Amygdala (tissue), 56 donors: ENCODE data around the gene ANKZF1.
"Not testable (repeated sequence)": the region's sequence is repeated elsewhere in the genome, so short reads cannot be mapped to it uniquely, and the experiment has no call there.

Source experiments
- DNase-seq, 56 donors: peaks; one replicate each; lab custom pipeline; 2025; lab: John Stamatoyannopoulos, UW

Gene ANKZF1

DNA sequence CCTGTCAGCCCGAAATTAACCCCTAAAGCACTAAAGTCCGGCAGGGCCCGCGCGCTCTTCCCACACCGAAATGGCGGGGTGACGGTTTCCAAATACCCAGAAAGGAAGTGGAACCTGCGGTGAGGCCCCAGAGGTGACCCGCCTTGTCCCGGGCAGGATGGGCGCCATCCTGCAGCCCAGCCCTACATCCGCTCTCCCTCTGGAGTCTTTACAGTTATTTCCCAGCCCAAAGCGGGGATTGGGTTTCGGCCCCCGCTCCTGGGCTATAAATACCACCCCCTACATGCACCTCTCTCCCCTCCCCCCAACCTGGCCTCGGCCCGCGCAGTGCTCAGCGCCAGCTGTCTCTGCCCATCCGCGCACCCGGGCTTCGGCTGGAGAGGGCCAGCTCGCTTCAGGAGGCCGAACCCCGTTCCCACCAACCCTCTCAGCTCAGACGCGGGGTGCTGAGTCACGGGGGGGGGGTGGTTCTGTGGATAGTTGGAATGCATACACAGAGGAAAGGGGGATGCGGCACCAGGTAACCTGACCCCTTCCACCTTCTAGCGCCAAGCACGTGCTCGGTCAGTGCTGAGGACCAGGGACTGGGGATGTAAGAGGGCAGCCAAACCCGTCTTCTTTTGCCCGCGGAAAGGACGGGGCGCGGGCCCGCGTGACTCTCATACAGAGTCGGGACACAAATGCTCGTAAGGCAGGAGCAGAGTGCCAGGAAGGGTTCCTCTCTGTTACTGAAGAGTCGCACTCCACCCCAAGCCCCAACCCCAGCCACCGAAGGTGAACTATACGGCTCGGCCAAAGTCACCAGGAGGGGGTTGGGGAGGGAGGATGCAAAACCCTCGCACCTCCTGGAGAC, 23.5 kb downstream of the ANKZF1 start, which contains the start of gene TUBA4B:
TSS of gene TUBA4B (plus strand) at position 344 of the 853 bp plus-strand sequence. CDS start at position 509, 165 bp downstream.
- DNase-seq, result peak in 14 of 56 donors; percentile 19 to 60 (median 36)

DNA sequence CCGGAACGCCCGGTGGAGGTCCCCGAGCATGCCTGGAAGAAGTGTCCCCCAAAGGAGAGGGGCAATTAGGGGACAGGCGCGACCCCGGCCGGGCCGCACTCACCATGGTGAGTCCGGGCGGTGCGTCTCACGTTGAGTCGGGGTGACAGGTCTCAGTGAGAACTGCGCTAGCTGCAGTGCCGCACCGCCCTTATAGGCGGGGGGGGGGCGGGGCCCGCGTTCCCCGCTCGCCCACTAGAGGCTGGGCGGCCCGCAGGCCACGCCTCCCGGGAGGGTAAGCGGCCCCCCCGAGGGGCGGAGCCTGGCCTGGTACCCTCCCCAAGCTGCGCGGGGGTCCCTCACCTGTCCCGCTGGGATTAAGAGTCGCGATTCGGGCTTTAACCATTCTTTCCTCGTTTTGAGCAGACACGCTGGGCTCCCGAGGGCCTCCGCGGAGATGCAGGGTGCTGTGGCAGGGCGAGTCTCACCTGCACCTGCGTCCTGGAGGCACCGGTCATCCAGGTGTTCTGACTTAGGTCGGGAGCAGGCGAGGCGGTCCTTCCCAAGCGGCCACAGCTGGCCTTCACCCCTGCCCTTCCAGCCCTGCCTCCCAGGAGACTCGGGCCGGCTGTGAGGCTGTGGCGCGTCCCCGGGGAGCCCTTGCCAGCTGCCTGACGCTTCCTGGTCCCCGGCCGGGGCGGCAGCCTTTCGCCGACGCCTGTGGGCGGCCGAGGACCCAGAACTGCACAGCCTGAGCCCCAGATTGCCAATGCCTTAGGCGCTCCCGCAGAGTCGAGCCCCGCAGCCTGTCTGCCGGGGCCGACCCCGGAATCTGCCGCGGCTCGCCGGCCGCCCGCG, 24.4 kb downstream of the ANKZF1 start, which contains the start of gene TUBA4A:
TSS of gene TUBA4A (minus strand) at position 166 of the 837 bp plus-strand sequence. CDS start at position 106, 60 bp downstream.
- DNase-seq, result peak in 53 of 56 donors; percentile 22 to 88 (median 65)

DNA sequence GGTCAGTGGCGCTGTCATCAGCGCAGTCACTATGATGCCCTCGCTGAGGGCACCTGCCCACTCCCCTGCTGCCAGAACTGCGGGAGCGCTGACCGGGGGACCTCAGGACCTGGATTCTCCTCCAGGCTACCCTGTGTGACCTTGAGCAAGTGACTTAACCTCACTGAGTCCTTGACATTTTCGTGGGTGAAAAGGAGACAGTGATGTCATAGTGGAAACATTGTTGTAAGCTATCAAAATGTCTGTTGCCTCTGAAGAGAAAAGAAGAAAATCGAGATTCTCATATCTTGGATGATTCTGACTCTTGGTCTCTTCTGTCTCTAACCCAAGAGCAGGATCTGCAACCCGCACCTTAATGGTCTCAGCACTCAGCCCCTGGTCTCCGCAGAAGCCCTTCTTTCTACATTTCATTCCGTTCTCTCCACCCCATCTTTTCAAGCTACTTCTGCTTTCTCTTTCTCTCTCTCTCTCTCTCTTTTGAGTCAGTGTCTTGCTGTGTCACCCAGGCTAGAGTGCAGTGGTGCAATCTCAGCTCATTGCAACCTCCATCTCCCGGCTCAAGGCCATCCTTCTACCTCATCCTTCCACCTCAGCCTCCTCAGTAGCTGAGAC, 25.1 kb downstream of the ANKZF1 start:
- DNase-seq, result peak in 1 of 56 donors; percentile 45

DNA sequence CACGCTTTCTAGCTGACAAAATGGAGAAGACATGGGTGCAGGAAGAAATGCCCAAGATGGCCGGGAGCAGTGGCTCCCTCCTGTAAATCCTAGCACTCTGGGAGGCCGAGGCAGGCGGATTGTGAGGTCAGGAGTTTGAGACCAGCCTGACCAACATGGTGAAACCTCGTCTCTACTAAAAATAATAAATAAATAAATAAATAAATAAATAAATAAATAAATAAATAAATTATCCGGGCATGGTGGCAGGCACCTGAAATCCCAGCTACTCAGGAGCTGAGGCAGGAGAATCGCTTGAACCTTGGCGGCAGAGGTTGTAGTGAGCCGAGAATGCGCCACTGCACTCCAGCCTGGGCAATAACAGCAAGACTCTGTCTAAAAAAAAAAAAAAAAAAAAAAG, 29.3 kb downstream of the ANKZF1 start:
- DNase-seq, result not testable (repeated sequence)

DNA sequence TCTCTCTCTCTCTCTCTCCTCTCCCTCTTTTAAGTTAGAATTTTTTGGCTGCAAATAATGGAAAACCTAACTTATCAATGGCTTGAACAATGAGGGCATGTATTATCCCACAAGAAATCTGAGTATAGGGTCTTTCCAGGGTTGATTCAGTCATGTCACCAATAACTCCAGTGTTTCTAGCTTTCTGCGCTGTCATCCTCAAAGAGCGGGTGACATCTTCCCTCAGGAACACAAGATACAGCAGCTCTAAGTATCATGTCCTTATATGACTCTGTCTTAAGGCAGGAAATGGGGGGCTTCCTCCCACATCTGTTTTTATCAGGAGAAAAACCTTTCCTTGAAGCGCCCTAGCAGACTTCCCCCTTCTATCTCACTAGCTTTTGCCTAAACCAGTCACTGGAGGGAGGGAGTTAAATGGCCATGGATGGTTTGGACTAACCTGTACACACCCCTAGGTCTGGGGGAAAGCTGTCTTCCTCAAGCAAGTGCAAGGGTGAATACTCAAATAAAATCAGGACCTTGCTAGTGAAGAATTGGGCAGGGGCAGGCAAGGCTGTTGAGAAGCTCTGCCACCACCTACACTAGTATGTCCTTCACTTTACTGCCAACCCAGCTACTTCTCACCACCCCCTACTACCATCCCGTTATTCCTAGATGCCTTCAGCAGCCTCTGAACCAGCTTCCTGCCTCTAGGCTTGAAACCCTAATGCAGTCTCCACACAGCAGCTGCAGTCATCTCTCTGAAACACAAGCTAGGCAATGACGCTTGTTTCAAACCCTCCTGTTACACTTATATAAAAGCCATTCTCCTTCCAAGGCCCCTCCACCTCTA, 31.6 kb downstream of the ANKZF1 start:
- DNase-seq, result no peak

DNA sequence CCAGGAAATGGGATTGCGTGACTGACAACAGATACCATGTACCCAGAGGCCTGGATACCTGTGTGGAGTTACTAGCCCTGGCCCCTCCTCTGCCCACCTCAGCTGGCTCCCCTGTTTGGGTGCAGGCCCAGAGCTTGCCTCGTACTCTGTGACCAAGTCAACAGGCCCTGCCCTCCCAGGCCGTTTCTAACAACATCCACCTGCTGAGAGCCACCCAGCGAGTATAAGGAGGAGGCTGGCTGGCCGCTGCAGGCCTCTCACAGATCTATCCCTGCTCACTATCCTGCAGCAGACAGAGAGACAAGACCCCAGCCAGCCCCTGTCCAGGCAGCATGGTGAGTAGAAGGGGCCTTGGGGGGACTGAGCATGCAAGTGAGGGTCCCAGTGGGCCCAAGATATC, 36.6 kb downstream of the ANKZF1 start:
- DNase-seq, result no peak

DNA sequence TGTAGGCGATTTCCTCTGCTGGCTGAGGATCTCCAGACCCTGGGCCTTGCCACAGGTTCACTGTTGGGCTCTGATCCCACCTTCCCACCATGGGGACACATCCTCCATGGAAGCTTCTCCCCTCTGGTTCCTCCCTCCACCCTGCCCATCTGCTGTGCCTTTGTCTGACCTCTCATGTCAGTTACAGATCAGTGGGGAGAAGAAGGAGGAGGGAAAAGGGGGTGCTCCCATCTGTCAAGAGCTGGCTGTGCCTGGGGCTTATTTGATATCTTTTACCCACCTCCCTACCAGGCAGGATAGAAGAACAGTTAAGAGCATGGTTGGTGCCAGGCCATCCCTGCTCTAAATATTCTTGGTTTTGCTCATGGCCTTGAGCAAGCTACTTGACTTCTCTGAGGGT, 37.3 kb downstream of the ANKZF1 start:
- DNase-seq, result no peak

DNA sequence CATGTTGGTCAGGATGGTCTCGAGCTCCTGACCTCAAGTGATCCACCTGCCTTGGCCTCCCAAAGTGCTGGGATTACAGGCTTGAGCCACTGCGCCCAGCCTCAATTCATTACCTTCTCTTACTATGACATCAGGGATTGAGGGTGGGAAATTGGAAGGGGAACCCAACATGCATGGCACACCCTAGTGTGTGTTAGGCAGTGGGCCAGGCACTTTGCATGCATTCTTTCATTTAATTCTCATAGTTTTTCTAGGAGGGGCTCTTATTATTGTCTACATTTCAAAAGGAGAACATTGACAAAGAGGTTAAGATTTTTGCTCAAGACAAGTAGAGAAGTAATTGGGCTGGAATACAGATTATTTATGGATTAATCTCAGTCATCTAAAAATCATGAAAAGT, 38.7 kb downstream of the ANKZF1 start:
- DNase-seq, result no peak

DNA sequence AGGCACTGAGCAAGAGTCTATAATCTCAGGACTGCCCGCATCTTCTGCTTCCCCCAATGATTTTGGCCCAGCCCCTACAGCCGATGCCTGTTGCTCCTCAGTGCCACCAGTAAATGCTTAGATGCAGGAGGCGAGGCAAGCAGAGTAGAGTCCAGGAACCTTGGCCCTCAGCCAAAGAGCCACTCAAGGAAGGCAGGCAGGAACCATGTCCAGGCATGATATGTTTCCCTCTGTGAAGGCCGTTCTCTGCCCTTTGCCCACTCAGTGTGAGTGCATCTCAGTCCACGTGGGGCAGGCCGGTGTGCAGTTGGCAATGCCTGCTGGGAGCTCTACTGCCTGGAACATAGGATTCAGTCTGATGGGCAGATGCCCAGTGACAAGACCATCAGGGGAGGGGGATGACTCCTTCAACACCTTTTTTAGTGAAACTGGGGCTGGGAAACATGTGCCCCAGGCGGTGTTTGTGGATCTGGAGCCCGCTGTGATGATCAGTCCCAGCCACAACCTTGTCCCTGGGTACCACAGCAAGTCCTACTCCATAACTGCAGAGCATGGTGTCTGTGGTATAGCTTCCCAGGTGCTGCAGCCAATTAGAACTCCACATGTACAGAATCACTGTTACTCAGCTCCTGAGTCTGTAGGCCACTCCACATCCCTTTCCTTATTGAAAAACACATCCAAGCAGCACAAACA, 39.9 kb downstream of the ANKZF1 start:
- peak in 1 of 56 donors; percentile 23 for DNase-seq

DNA sequence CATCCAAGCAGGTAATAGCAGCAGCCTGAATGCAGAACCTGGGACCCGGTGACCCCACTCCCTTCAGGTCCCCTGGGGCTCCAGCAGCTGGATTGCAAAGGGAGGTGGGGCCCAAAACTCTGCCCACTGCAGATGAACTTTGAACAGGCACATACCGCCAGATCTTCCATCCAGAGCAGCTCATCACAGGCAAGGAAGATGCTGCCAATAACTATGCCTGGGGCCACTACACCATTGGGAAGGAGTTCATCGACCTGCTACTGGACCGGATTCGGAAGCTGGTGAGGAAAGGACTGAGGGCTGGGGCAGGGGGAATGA, 40.4 kb downstream of the ANKZF1 start:
- DNase-seq, result no peak

DNA sequence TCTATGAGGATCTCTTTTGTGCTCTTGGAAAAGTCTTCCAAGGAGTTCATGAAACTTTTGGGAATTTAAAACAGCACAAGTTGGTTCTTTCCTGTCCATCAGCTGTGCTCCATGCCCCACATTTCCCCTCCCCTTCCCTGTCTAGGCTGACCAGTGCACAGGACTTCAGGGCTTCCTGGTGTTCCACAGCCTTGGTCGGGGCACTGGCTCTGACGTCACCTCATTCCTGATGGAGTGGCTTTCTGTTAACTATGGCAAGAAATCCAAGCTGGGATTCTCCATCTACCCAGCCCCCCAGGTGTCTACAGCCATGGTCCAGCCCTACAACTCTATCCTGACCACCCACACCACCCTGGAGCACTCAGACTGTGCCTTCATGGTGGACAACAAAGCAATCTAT, 41.4 kb downstream of the ANKZF1 start:
- no peak for DNase-seq

DNA sequence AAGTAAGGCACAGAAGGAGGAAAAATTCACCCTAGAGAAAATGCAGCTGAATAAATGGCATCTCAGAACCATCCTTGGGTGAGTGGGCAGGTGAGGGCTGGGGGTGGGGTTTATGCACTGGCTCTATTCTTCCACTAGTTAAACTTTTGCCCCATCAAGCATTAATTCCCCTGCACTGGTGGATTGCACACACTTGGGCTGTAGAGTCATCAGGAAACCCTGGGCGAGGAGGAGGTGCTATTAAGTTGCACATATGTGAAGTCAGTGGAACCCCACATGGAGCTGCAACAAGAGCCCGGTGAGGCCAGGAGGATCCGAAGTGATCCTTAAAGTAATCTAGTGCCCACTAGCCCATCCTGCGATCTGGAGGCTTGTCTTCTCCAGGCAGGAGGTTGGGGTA, 42.8 kb downstream of the ANKZF1 start:
- no peak for DNase-seq

DNA sequence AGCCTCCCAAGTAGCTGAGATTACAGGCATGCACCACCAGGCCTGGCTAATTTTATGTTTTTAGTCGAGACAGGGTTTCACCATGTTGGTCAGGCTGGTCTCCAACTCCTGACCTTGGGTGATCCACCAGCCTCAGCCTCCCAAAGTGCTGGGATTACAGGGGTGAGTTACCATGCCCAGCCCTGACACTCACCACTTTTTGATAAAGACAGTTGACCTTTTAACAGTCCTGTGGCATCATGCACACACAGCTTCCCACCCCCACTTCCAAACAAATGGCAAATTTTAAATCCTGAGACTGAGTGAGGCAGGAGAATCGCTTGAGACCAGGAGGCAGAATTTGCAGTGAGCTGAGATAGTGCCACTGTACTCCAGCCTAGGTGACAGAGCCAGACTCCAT, 43.4 kb downstream of the ANKZF1 start:
- DNase-seq, result no peak

DNA sequence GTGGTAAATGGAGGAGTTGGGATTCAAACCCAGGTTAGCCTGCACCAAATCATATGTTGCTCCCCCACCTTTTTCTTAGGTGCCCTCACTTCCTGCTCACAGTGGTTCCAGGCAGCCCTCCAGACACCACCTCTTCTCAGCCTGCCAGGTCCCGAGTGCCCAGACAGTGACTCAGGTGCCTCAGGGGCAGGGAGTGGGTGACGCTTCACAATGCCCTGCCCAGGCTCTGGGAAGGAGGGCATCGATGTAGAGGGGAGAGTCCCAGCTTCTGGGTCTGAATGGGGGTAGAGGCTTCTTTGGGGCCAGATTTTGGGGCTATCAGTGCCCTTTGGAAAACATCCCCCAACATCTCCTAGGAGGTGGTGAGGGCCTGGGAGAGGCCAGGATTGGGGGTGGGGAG, 44.3 kb downstream of the ANKZF1 start:
- no peak for DNase-seq

DNA sequence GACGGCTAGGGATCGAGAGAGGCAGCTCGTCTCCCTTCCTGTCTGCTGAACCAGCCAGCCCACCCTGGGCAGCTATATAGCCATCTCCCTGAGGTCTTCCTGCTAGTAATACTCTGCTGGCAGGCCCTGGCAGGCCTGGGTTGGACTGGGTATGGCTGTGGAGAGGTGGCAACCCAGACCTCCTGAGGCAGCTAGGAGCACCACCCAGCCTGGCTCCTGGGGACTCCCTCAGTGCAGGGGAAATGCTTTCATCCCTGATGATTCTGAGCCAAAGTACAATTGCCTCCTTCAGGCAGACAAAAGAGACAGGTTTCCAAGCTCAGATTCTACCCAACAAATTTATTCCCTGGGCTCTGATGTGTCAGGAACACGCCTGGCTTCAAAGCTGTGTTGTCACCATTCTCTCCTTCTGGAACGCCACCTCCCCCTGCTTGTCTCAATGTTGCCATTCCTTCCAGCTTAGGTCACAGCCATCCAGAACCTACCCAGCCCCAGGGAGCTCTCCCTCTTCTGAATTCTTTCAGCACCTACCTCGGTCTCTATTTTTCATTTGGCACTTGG, 44.8 kb downstream of the ANKZF1 start:
- no peak for DNase-seq

DNA sequence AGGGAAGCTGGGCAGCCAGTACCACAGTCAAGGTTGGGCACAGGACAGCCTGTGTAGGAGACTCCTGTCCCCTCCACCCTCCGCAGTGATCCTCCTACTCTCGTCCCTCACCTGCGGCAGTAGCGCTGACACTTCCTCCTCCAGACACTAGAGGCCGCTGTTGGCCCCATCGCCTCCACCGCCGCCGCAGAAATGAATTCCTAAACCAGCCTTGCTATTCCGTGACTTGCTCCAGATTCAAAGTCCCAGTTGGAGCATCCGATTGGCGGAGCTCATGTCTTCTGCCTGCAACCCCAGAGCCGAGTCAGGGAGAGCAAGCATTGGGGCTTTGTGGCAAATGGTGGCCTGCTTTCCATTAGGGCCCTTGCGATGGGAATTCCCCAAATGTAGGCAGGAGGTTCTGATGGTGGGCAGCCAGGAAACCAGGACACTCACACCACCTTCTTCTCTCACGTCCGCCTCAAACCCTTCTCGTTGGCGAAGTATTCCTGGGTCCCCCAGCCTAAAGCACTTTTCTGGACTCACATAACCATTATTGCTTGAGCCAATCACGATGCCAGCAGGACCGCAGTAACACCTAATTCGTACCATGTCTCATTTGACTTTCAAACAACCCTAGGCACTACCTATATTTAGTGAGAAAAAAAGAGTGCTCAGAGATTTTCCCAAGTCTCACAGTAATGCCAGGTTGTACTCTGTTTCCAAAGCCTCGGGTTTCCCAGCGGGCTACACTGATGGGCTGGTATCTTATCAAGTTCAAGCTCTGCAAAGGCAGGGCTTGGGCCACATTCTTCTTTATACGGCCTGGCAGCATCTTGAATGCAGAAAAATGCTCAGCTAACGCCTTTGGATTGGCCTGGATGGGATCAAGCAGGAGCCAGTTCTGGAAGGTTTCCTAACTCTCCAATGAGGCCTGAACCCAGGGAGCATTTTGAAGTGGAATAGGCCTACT, 48.4 kb downstream of the ANKZF1 start:
- DNase-seq, result peak in 53 of 56 donors; percentile 26 to 89 (median 71)

DNA sequence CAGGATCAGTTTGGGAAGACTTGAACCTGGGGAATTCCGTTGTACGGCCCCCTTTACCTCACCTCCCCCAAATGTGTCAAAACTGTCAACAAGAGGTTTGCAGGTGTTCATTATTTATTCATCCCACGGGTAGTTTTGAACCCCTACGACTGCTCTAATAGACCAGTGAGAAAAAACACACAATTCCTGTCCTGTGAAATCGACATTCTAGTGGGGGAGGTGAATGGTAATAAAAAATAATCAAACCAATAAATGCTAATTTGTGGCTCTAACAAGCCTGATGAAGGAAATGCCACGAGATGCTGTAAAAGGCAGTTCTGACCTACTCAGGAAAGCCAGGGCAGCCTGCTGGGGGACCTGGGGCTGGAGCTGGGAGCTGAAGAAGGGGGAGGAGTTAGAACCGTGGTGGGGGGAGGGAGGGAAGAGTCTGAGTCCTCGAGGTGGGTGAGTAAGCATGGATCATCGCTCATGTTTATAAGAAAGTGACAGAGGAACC, 49.1 kb downstream of the ANKZF1 start:
- peak in 2 of 56 donors; percentile 59 to 84 for DNase-seq
